H9 (cell line): ENCODE results near the gene PHLPP2. TPM values are rescaled to one million over a fixed set of nuclear protein-coding genes. Genes with fewer than 3 reads are reported as not detected.

Experiments used
- DNase-seq: peaks from one replicate; pipeline ENCODE4 v3.0.0-alpha.2; 2017
- H2AFZ ChIP-seq: one replicate; pipeline ENCODE4 v1.6.1; 2013; ENCODE audit warnings: mild to moderate bottlenecking, low read length, control low read depth, moderate library complexity
- H2AK5ac ChIP-seq: 2 replicates; pipeline ENCODE4 v1.6.1; 2013; ENCODE audit warnings: low read length, control low read depth, mixed read lengths; ENCODE audit not compliant: insufficient read length
- H2BK120ac ChIP-seq: one replicate; pipeline ENCODE4 v1.6.1; 2013; ENCODE audit warnings: low read depth, mild to moderate bottlenecking, low read length, control low read depth, inconsistent platforms; ENCODE audit not compliant: poor library complexity, severe bottlenecking
- H2BK12ac ChIP-seq: 2 replicates; pipeline ENCODE4 v1.6.1; 2013; ENCODE audit warnings: low read length, control low read depth, mixed read lengths, low read depth; ENCODE audit not compliant: insufficient read length
- H2BK15ac ChIP-seq: 2 replicates; pipeline ENCODE4 v1.6.1; 2013; ENCODE audit warnings: low read depth, low read length, control low read depth
- H2BK20ac ChIP-seq: one replicate; pipeline ENCODE4 v1.6.1; 2013; ENCODE audit warnings: low read depth, mild to moderate bottlenecking, low read length, control low read depth, inconsistent platforms; ENCODE audit not compliant: poor library complexity, severe bottlenecking
- H2BK5ac ChIP-seq: 2 replicates; pipeline ENCODE4 v1.6.1; 2013; ENCODE audit warnings: low read length, control low read depth, mixed read lengths; ENCODE audit not compliant: insufficient read length
- H3K14ac ChIP-seq: 2 replicates; pipeline ENCODE4 v1.6.1; 2013; ENCODE audit warnings: low read length, control low read depth; ENCODE audit not compliant: insufficient read depth
- H3K18ac ChIP-seq: 2 replicates; pipeline ENCODE4 v1.6.1; 2013; ENCODE audit warnings: low read depth, mild to moderate bottlenecking, mixed read lengths, low read length, control low read depth; ENCODE audit not compliant: insufficient read length
- H3K23ac ChIP-seq: 2 replicates; pipeline ENCODE4 v1.6.1; 2013; ENCODE audit warnings: low read length, control low read depth, mixed read lengths, low read depth; ENCODE audit not compliant: insufficient read length
- H3K23me2 ChIP-seq: 2 replicates; pipeline ENCODE4 v1.6.1; 2013; ENCODE audit warnings: low read depth, mild to moderate bottlenecking, mixed read lengths, low read length, control low read depth; ENCODE audit not compliant: insufficient read length, poor library complexity, severe bottlenecking
- H3K27ac ChIP-seq: 2 replicates; pipeline ENCODE4 v1.5.1; 2013; ENCODE audit warnings: low read length, control low read depth, mixed read lengths, low read depth; ENCODE audit not compliant: insufficient read length
- H3K27me3 ChIP-seq: 2 replicates; pipeline ENCODE4 v1.6.1; 2013; ENCODE audit warnings: low read length, control low read depth, inconsistent platforms; ENCODE audit not compliant: insufficient read depth
- H3K4ac ChIP-seq: 2 replicates; pipeline ENCODE4 v1.6.1; 2013; ENCODE audit warnings: low read depth, mild to moderate bottlenecking, control low read depth, inconsistent platforms, low read length, moderate library complexity
- H3K4me1 ChIP-seq: 2 replicates; pipeline ENCODE4 v1.6.1; 2013; ENCODE audit warnings: low read length, control low read depth, inconsistent platforms; ENCODE audit not compliant: insufficient read depth
- H3K4me2 ChIP-seq: 2 replicates; pipeline ENCODE4 v1.6.1; 2013; ENCODE audit warnings: low read length, control low read depth, mixed read lengths; ENCODE audit not compliant: insufficient read length, insufficient read depth
- H3K56ac ChIP-seq: 2 replicates; pipeline ENCODE4 v1.6.1; 2013; ENCODE audit warnings: low read depth, mild to moderate bottlenecking, mixed read lengths, low read length, control low read depth; ENCODE audit not compliant: insufficient read length
- H3K79me1 ChIP-seq: 2 replicates; pipeline ENCODE4 v1.6.1; 2013; ENCODE audit warnings: low read depth, mild to moderate bottlenecking, moderate library complexity, low read length, control low read depth, inconsistent platforms; ENCODE audit not compliant: insufficient read depth, poor library complexity, severe bottlenecking
- H3K79me2 ChIP-seq: 2 replicates; pipeline ENCODE4 v1.6.1; 2013; ENCODE audit warnings: low read length, control low read depth, inconsistent platforms; ENCODE audit not compliant: insufficient read depth
- H3K9ac ChIP-seq: 2 replicates; pipeline ENCODE4 v1.6.1; 2013; ENCODE audit warnings: low read length, control low read depth, mixed read lengths; ENCODE audit not compliant: insufficient read length; ENCODE audit errors: extremely low read depth
- H3K9me3 ChIP-seq: one replicate; pipeline ENCODE4 v1.6.1; 2013; ENCODE audit warnings: low read depth, low read length, inconsistent platforms; ENCODE audit not compliant: control insufficient read depth
- H3T11ph ChIP-seq: one replicate; pipeline ENCODE4 v1.6.1; 2013; ENCODE audit warnings: mild to moderate bottlenecking, low read length, control low read depth, inconsistent platforms
- H4K20me1 ChIP-seq: one replicate; pipeline ENCODE4 v1.6.1; 2013; ENCODE audit not compliant: control insufficient read depth, insufficient read length, insufficient read depth
- H4K5ac ChIP-seq: 2 replicates; pipeline ENCODE4 v1.6.1; 2013; ENCODE audit warnings: low read depth, mild to moderate bottlenecking, mixed read lengths, low read length, control low read depth; ENCODE audit not compliant: insufficient read length
- H4K8ac ChIP-seq: replicated peaks from 2 replicates; pipeline ENCODE4 v1.6.1; 2013; ENCODE audit warnings: low read length, control low read depth, mixed read lengths, low read depth; ENCODE audit not compliant: insufficient read length
- H4K91ac ChIP-seq: 2 replicates; pipeline ENCODE4 v1.6.1; 2013; ENCODE audit warnings: low read depth, mild to moderate bottlenecking, moderate library complexity, mixed read lengths, low read length, control low read depth; ENCODE audit not compliant: insufficient read length
- H3K27ac Mint-ChIP-seq, 3 experiments: 2 replicates in 2 of 3; 3 replicates in 1 of 3; pipeline ENCODE4 v1.8.0; 2020 to 2021; ENCODE audit warnings: mixed read lengths in 3 of 3, mild to moderate bottlenecking in 1 of 3, moderate library complexity in 1 of 3
- H3K27me3 Mint-ChIP-seq: 2 replicates; pipeline ENCODE4 v1.8.0; 2021; ENCODE audit warnings: low read depth, mild to moderate bottlenecking, moderate library complexity, mixed read lengths
- H3K36me3 Mint-ChIP-seq, 3 experiments: 2 replicates in 2 of 3; 3 replicates in 1 of 3; pipeline ENCODE4 v1.8.0; 2020 to 2021; ENCODE audit warnings: low read depth in 3 of 3, mixed read lengths in 3 of 3; ENCODE audit not compliant: insufficient read depth in 1 of 3
- H3K4me1 Mint-ChIP-seq, 2 experiments: 2 replicates each; pipeline ENCODE4 v1.8.0; 2020; ENCODE audit warnings: mixed read lengths in 2 of 2
- H3K4me3 Mint-ChIP-seq, 2 experiments: 2 replicates in 1 of 2; 3 replicates in 1 of 2; pipeline ENCODE4 v1.8.0; 2020 to 2021; ENCODE audit warnings: mild to moderate bottlenecking in 2 of 2, mixed read lengths in 2 of 2, moderate library complexity in 1 of 2
- H3K9me3 Mint-ChIP-seq, 2 experiments: 2 replicates in 1 of 2; 3 replicates in 1 of 2; pipeline ENCODE4 v1.8.0; 2020; ENCODE audit warnings: mild to moderate bottlenecking in 2 of 2, mixed read lengths in 2 of 2, moderate library complexity in 1 of 2
- CTCF ChIP-seq: fragments of 200-600 bp; sonication (generic); conservative IDR thresholded peaks from 3 replicates; pipeline ENCODE4 v1.8.0; 2021; ENCODE audit warnings: antibody characterized with exemption, mild to moderate bottlenecking
- WGBS: extraction: QIAGEN DNeasy Blood & Tissue Kit; methylation state at CpG from one replicate; pipeline ENCODE4 v1.1.7; 2013; ENCODE audit warnings: missing lambda C conversion rate, low lambda C conversion rate, mixed read lengths; ENCODE audit not compliant: insufficient read length; ENCODE audit errors: extremely low coverage; 5-methylcytosine and 5-hydroxymethylcytosine counted together
- total RNA-seq: library from RNA; stranded (reverse); gene quantifications from 2 replicates; pipeline ENCODE4 v1.2.1, GENCODE V29; 2021

Gene PHLPP2
- total RNA-seq, 1 experiment from 2014 or later = 23.2 TPM

- Histone ChIP-seq H4K91ac (no peak overlapping the region), H3K18ac (no peak overlapping the region), H2BK120ac (no peak overlapping the region), H2AK5ac (no peak overlapping the region), H3K9ac (no peak overlapping the region), H2BK15ac (no peak overlapping the region), H3K4ac (no peak overlapping the region), H2BK12ac (no peak overlapping the region), H3K79me2 (no peaks in the 10 kb centered on the region), H3K23me2 (no peaks in the 10 kb centered on the region), H4K20me1 (no peaks in the 10 kb centered on the region), H4K8ac (no peak overlapping the region), H3T11ph (no peak overlapping the region), H3K79me1 (no peaks in the 10 kb centered on the region), H3K56ac (no peak overlapping the region), H3K27ac (no peak overlapping the region), H2BK5ac (no peak overlapping the region), H2BK20ac (no peak overlapping the region), H3K23ac (no peak overlapping the region), H3K4me1 (no peaks in the 10 kb centered on the region), H3K14ac (no peak overlapping the region), H3K4me2 (no peak overlapping the region), H3K27me3 (no peaks in the 10 kb centered on the region), H2AFZ (no peak overlapping the region), H3K9me3 (no peaks in the 10 kb centered on the region), H4K5ac (no peak overlapping the region)
- no peak overlapping the region for H3K27ac Mint-ChIP-seq
- no peaks in the 10 kb centered on the region for H3K27me3 Mint-ChIP-seq
- no peak for DNase-seq
- no peaks in the 10 kb centered on the region for H3K36me3 Mint-ChIP-seq
- no peak for TF ChIP-seq CTCF
- H3K9me3 Mint-ChIP-seq = no peaks in the 10 kb centered on the region; a peak in 1 of 5 replicates
- no peak overlapping the region for H3K4me3 Mint-ChIP-seq
- no CpG with 5 or more reads among the region's 2 CpGs for WGBS
- peaks cover 6 to 11% of the 10 kb centered on the region in 2 experiments for H3K4me1 Mint-ChIP-seq
Measured at GRCh38 chr16:71609066-71609465, 115.4 kb downstream of the PHLPP2 start.
